AG10803 (cell line): ENCODE measurements around the gene ZNF805.
"Not testable (repeated sequence)": the region's sequence is repeated elsewhere in the genome, so short reads cannot be mapped to it uniquely, and the experiment has no call there.

Source experiments
- DNase-seq: peaks from one replicate; pipeline ENCODE4 v3.0.0; 2010; ENCODE audit warnings: low read depth
- H3K4me3 ChIP-seq: 2 replicates; pipeline ENCODE4 v1.5.1; 2011; ENCODE audit warnings: mild to moderate bottlenecking, low read length, control low read depth
- CTCF ChIP-seq: conservative IDR thresholded peaks from 2 replicates; pipeline ENCODE4 v1.5.1; 2011; ENCODE audit warnings: mild to moderate bottlenecking, low read length, control low read depth, inconsistent platforms

ZNF805 gene

GRCh38 chr19:57244513-57244912 lies 4.1 kb downstream of the ZNF805 start:
- H3K4me3 ChIP-seq: no peak overlapping the region
- TF ChIP-seq CTCF: no peak
- DNase-seq: no peak

DNA sequence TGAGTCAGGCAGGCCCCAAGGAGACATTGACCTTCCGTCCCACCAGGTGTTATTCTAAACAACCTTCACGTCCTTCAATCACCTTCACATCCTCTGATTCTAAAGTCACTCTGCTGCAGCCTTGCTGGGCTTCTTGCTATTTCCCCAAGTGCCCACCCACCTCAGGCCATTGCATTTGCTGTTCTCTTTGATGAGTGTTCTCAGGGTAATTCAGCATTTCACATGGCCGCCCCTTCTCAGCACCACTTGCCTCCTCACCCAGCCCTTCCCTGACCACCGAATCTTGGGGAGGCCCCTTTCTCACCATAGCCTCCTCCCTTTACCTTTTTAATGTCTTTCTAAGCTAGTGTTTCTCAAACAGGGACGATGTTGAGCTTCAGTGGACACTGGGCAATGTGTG lies 4.6 kb downstream of the ZNF805 start:
- DNase-seq: no peak
- H3K4me3 ChIP-seq: no peak overlapping the region
- no peak for TF ChIP-seq CTCF

DNA sequence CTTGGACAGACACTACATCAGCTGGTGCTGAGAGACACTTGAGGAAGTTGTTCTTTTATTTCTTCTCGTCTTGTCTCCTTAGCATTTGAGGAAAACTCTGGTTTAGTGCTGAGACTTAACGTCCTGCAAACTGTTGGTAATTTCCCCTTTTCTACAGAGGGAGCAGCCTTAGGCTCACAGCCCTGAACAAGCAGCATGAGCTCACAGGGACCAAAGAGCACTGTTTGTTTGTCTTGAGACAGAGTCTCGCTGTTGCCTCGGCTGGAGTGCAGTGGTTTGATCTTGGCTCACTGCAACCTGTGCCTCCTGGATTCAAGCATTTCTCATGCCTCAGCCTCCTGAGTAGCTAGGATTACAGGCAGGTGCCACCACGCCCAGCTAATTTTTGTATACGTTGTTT lies 5.5 kb downstream of the ZNF805 start:
- DNase-seq: no peak
- TF ChIP-seq CTCF: no peak
- H3K4me3 ChIP-seq: no peak overlapping the region

DNA sequence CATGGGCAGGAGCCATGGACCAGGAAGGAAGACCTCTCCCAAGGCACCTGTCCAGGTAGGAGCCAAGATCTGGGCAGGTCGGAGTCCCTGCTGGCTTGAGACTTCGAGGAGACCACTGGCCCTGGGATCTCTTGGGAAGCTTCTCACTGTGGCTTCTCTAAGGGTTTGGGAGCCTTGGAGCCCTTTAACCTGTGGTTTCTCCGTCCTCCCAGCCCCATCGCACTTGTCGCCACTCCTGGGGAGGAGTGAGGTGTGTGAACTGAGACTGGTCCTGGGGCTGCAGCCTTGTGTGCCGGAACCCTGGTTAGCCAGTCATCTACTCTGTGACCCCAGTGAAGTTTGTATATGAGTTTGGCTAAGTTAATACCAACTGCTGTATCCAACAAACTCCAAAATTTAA lies 8.2 kb downstream of the ZNF805 start:
- no peak for DNase-seq
- no peak overlapping the region for H3K4me3 ChIP-seq
- TF ChIP-seq CTCF: no peak

DNA sequence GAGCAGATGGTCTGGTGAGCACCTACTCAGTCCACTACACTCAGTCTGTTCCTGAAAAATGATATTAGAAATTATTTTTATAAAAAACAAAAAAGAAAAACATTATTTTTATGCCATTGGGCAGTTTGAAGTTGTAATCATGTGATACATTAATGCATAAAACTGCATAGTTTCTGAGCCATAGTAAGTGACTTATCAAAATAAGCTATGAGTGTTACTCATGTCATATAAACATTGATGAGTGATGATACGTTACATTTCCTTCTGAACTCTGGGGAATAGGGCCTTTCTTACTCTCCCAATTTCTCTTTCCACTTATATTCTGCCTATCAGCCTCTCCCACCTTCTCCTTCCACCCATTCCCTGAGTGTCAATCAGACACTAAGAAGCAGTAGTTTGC lies 8.9 kb downstream of the ZNF805 start:
- no peak for TF ChIP-seq CTCF
- no peak for DNase-seq

GRCh38 chr19:57253767-57254166 lies 13.3 kb downstream of the ZNF805 start:
- not testable (repeated sequence) for H3K4me3 ChIP-seq, DNase-seq

More for the DNA sequence above, 8.9 kb downstream of the ZNF805 start:
- no peak overlapping the region for H3K4me3 ChIP-seq

DNA sequence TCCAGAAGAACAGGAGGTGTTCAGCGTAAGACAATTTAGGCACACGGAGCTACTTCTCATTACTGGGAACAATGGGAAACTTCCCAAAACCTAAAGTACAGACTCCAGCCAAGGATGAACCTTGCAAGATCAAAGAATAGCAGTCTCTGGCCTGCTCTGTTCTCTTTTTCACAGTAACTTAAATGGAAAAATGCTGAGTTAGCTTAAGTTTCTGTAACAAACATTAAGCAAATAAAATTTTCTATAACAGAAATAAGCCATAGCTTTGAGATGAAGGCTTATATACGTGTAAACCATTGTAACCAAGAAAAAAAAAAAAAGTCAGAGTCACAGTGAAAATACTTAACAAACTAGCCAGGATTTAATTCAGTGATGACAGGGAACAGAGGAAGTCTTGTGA lies 21.6 kb downstream of the ZNF805 start:
- no peak for TF ChIP-seq CTCF

DNA sequence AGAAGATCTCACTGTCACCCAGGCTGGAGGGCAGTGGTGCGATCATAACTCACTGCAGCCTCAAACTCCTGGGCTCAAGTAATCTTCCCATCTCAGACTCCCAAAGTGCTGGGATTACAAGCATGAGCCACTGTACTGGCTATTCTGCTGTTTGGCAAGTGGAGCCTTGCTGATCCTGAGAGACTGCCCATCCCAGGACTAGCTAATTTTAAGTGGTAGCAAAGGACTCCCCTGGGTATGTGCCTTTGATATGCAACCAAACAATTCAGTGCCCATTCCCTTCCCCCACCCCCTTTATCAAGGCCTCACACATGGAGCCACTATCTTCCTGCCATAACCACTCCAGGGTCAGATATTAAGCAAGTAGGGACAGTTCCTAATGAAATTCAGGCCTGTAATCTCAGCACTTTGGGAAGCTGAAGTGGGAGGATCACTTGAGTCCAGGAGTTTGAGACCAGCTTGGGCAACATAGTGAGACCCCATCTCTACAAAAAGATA lies 22.9 kb downstream of the ZNF805 start:
- no peak for DNase-seq
- no peak overlapping the region for H3K4me3 ChIP-seq
- no peak for TF ChIP-seq CTCF

More for the DNA sequence above, 21.6 kb downstream of the ZNF805 start:
- no peak overlapping the region for H3K4me3 ChIP-seq
- no peak for DNase-seq
